HepG2 (cell line): Measurements from ENCODE around the gene PCIF1. TPM values are rescaled to one million over a fixed set of nuclear protein-coding genes. Genes with fewer than 3 reads are reported as not detected.

ENCODE experiments used
- ARNT2 ChIP-seq: sonication (generic); formaldehyde crosslinking; IDR thresholded peaks from 2 replicates; pipeline ENCODE4 v1.8.0; 2022; ENCODE audit warnings: mild to moderate bottlenecking, low read depth, missing genetic modification reagents, moderate library complexity
- ARNTL ChIP-seq: sonication (generic); formaldehyde crosslinking; IDR thresholded peaks from 2 replicates; pipeline ENCODE4 v1.4.0; 2020; ENCODE audit warnings: mild to moderate bottlenecking, missing genetic modification reagents
- ATRX ChIP-seq: sonication (generic); formaldehyde crosslinking; IDR thresholded peaks from 2 replicates; pipeline ENCODE4 v1.4.0; 2020; ENCODE audit warnings: missing genetic modification reagents, borderline replicate concordance
- FOXP4 ChIP-seq: sonication (generic); formaldehyde crosslinking; IDR thresholded peaks from 2 replicates; pipeline ENCODE4 v1.4.0; 2020; ENCODE audit warnings: missing genetic modification reagents
- HHEX ChIP-seq: IDR thresholded peaks from 2 replicates; pipeline ENCODE4 v1.6.1; 2016; ENCODE audit warnings: control low read depth
- LCORL ChIP-seq, 2 experiments: fragments of 450-650 bp in 1 of 2; sonication (generic) in 1 of 2; formaldehyde crosslinking in 1 of 2; IDR thresholded peaks; 2 replicates each; pipeline versions ENCODE4 v1.5.0 to v1.6.1; 2017 to 2020; ENCODE audit warnings: antibody characterized with exemption in 1 of 2, missing genetic modification reagents in 1 of 2
- NFKBIZ ChIP-seq: IDR thresholded peaks from 2 replicates; pipeline ENCODE4 v1.6.1; 2018; ENCODE audit warnings: missing genetic modification reagents, missing compliant biosample characterization
- NONO ChIP-seq, 2 experiments: fragments of 450-650 bp in 1 of 2; sonication (generic) in 1 of 2; formaldehyde crosslinking in 1 of 2; IDR thresholded peaks in 1 of 2; conservative IDR thresholded peaks in 1 of 2; 2 replicates each; pipeline versions ENCODE4 v1.6.1 to v1.8.0; 2017 to 2022; ENCODE audit warnings: mild to moderate bottlenecking in 1 of 2, missing genetic modification reagents in 1 of 2, moderate library complexity in 1 of 2
- PAX8 ChIP-seq: sonication (generic); formaldehyde crosslinking; IDR thresholded peaks from 2 replicates; pipeline ENCODE4 v1.8.0; 2022; ENCODE audit warnings: mild to moderate bottlenecking, missing genetic modification reagents, borderline replicate concordance
- PHF21A ChIP-seq: sonication (generic); formaldehyde crosslinking; IDR thresholded peaks from 2 replicates; pipeline ENCODE4 v1.5.0; 2020; ENCODE audit warnings: mild to moderate bottlenecking, missing genetic modification reagents
- PRPF4 ChIP-seq: fragments of 200-400 bp; formaldehyde crosslinking; IDR thresholded peaks from 2 replicates; pipeline ENCODE4 v1.6.1; 2016; ENCODE audit warnings: low read length, low read depth; ENCODE audit not compliant: poor library complexity, severe bottlenecking
- RELA ChIP-seq: sonication (generic); formaldehyde crosslinking; IDR thresholded peaks from 2 replicates; pipeline ENCODE4 v1.4.0; 2020; ENCODE audit warnings: missing genetic modification reagents
- THAP11 ChIP-seq: IDR thresholded peaks from 2 replicates; pipeline ENCODE4 v1.6.1; 2016; ENCODE audit warnings: missing biosample characterization, missing genetic modification reagents
- ZNF619 ChIP-seq: sonication (generic); formaldehyde crosslinking; IDR thresholded peaks from 2 replicates; pipeline ENCODE4 v1.4.0; 2020; ENCODE audit warnings: mild to moderate bottlenecking, missing genetic modification reagents
- ZNF761 ChIP-seq: sonication (generic); formaldehyde crosslinking; conservative IDR thresholded peaks from 2 replicates; pipeline ENCODE4 v1.4.0; 2020; ENCODE audit warnings: mild to moderate bottlenecking, missing genetic modification reagents
- ZSCAN12 ChIP-seq: sonication (generic); formaldehyde crosslinking; IDR thresholded peaks from 2 replicates; pipeline ENCODE4 v1.9.0; 2021; ENCODE audit warnings: mild to moderate bottlenecking, missing genetic modification reagents
- ZSCAN31 ChIP-seq: sonication (generic); formaldehyde crosslinking; IDR thresholded peaks from 2 replicates; pipeline ENCODE4 v1.5.0; 2020; ENCODE audit warnings: low read depth, mild to moderate bottlenecking, missing genetic modification reagents
- polyA plus RNA-seq, 8 experiments: library from polyadenylated mRNA; depleted of rRNA in 3 of 8; stranded (reverse) in 7 of 8; unstranded in 1 of 8; fragments of >200 nt; fragmentation: Illumina TruSeq in 4 of 8; extraction: Trizol in 4 of 8; gene quantifications; 2 replicates each; pipeline versions ENCODE4 v1.2.1 to v1.2.3, GENCODE V29; 2011 to 2016; ENCODE audit warnings: low read depth in 4 of 8, missing spikeins in 1 of 8, mixed read lengths in 1 of 8; ENCODE audit not compliant: insufficient read depth in 1 of 8
- total RNA-seq, 5 experiments: library from RNA; depleted of rRNA; stranded (reverse); fragments of >200 nt; fragmentation: Illumina TruSeq; extraction: Trizol; gene quantifications; 2 replicates each; pipeline ENCODE4 v1.2.3, GENCODE V29; 2016; ENCODE audit warnings: low read depth in 1 of 5
- TF ChIP-seq, protein P1 (sequence below): sonication (generic); formaldehyde crosslinking; IDR thresholded peaks from 2 replicates; pipeline ENCODE4 v1.4.0; 2020; ENCODE audit warnings: missing genetic modification reagents
- TF ChIP-seq, protein P2 (sequence below): sonication (generic); formaldehyde crosslinking; IDR thresholded peaks from 2 replicates; pipeline ENCODE4 v1.5.0; 2020; ENCODE audit warnings: mild to moderate bottlenecking, missing genetic modification reagents, moderate library complexity

Gene PCIF1
- total and polyA plus RNA-seq, 2 of the 13 experiments (the other 11 are each of a cell fraction or from before 2014, with no cell fraction given), result 20.9 to 24.4 TPM

DNA sequence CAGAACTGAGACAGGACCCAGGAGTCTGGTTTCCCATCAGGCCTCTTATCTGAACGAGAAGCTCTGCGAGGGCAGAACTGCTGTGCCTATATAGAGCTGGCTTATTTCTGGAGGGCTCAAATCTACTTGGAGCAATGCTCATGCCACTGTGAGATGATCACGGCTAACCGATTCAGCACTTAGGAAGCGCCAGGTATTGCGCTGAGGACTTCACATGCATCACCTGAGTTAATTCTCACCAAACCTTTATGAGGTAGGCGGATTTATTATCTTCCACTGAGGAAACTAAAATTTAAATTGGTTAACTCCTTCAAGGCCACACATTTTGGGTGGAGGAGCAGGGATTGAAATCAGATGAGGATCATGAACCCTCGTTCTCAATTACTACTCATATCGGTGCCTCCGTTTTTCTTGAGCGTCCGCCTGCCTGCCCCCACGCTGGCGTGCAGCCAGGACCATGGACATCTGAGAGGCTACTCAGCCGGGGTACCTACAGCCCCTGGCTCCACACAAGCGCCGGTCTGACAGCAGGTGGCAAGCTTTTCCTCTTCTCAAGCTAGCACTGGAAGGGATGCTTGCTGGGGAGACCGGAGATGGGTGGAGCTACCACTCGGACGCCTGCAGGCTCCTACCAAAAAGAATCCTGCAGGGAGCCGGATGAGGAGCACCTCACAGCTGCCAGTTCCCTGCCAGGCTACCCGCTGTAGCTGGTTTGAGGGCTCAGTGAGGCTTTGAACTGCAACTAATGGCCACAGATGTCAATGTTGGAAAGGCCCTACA lies 1.0 kb upstream of the PCIF1 start (continued):
- TF ChIP-seq THAP11 (CRISPR knock-in tag) (0 out of 2 replicates have a peak, but pooled peaks have one; percentile 38), PAX8 (CRISPR knock-in tag) (no peak; the same call in none of the 2 replicates), ZSCAN12 (CRISPR knock-in tag) (no peak), RELA (peak; percentile 47; the same call in 1 of the 2 replicates), HHEX (CRISPR knock-in tag) (no peak), NONO (IDR thresholded peaks at IDR 0.05) (no peak), NONO (CRISPR knock-in tag; conservative IDR thresholded peaks at IDR 0.05) (peak; percentile 68; the same call in 1 of the 2 replicates), PRPF4 (peak; percentile 17), ZSCAN31 (CRISPR knock-in tag) (peak; percentile 89), ARNTL (CRISPR knock-in tag) (peak; percentile 75), NFKBIZ (CRISPR knock-in tag) (no peak), ZNF619 (CRISPR knock-in tag) (no peak; the same call in 1 of the 2 replicates), FOXP4 (CRISPR knock-in tag) (peak; percentile 65), ARNT2 (0 out of 2 replicates have a peak, but pooled peaks have one; percentile 33), PHF21A (CRISPR knock-in tag) (peak; percentile 81), ZNF761 (CRISPR knock-in tag) (no peak), LCORL (IDR thresholded peaks at IDR 0.05) (no peak), LCORL (CRISPR knock-in tag; IDR thresholded peaks at IDR 0.05) (peak; percentile 79; the same call in 1 of the 2 replicates), ATRX (CRISPR knock-in tag) (no peak; the same call in 1 of the 2 replicates)
- TF ChIP-seq, protein P1, sequence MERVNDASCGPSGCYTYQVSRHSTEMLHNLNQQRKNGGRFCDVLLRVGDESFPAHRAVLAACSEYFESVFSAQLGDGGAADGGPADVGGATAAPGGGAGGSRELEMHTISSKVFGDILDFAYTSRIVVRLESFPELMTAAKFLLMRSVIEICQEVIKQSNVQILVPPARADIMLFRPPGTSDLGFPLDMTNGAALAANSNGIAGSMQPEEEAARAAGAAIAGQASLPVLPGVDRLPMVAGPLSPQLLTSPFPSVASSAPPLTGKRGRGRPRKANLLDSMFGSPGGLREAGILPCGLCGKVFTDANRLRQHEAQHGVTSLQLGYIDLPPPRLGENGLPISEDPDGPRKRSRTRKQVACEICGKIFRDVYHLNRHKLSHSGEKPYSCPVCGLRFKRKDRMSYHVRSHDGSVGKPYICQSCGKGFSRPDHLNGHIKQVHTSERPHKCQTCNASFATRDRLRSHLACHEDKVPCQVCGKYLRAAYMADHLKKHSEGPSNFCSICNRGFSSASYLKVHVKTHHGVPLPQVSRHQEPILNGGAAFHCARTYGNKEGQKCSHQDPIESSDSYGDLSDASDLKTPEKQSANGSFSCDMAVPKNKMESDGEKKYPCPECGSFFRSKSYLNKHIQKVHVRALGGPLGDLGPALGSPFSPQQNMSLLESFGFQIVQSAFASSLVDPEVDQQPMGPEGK, result peak; percentile 73
- TF ChIP-seq, protein P2, sequence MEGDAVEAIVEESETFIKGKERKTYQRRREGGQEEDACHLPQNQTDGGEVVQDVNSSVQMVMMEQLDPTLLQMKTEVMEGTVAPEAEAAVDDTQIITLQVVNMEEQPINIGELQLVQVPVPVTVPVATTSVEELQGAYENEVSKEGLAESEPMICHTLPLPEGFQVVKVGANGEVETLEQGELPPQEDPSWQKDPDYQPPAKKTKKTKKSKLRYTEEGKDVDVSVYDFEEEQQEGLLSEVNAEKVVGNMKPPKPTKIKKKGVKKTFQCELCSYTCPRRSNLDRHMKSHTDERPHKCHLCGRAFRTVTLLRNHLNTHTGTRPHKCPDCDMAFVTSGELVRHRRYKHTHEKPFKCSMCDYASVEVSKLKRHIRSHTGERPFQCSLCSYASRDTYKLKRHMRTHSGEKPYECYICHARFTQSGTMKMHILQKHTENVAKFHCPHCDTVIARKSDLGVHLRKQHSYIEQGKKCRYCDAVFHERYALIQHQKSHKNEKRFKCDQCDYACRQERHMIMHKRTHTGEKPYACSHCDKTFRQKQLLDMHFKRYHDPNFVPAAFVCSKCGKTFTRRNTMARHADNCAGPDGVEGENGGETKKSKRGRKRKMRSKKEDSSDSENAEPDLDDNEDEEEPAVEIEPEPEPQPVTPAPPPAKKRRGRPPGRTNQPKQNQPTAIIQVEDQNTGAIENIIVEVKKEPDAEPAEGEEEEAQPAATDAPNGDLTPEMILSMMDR (CRISPR knock-in tag), result peak; percentile 89
